GM12878 (cell line): Measurements from ENCODE around the gene ANAPC15.
"Not testable (repeated sequence)": the region's sequence is repeated elsewhere in the genome, so short reads cannot be mapped to it uniquely, and the experiment has no call there.

Experiments used
- ATF3 ChIP-seq: IDR thresholded peaks from 2 replicates; pipeline ENCODE4 v1.6.1; 2011; ENCODE audit warnings: low read depth, mild to moderate bottlenecking, low read length, moderate library complexity, borderline replicate concordance; ENCODE audit errors: extremely low read depth
- CTCF ChIP-seq, 3 experiments: IDR thresholded peaks in 2 of 3; conservative IDR thresholded peaks in 1 of 3; 2 replicates each; pipeline ENCODE4 v1.5.1; 2011; ENCODE audit warnings: low read depth in 3 of 3, low read length in 3 of 3, mild to moderate bottlenecking in 3 of 3, control low read depth in 2 of 3, moderate library complexity in 2 of 3, inconsistent platforms in 1 of 3, mixed read lengths in 1 of 3; ENCODE audit not compliant: control insufficient read depth in 2 of 3, insufficient read depth in 1 of 3; ENCODE audit errors: extremely low read depth in 1 of 3
- FOXK2 ChIP-seq: fragments of 450-650 bp; IDR thresholded peaks from 2 replicates; pipeline ENCODE4 v1.6.1; 2017; ENCODE audit warnings: mild to moderate bottlenecking, moderate library complexity
- JUND ChIP-seq: IDR thresholded peaks from 2 replicates; pipeline ENCODE4 v1.6.1; 2012; ENCODE audit warnings: low read depth, mild to moderate bottlenecking, low read length, improper control_type of control experiment, moderate library complexity
- MXI1 ChIP-seq: fragments of 150-350 bp; IDR thresholded peaks from 2 replicates; pipeline ENCODE4 v1.6.1; 2011; ENCODE audit warnings: low read depth, mild to moderate bottlenecking, inconsistent platforms, low read length, improper control_type of control experiment
- MYC ChIP-seq: IDR thresholded peaks from 2 replicates; pipeline ENCODE4 v1.6.1; 2011; ENCODE audit warnings: mild to moderate bottlenecking, low read length, moderate library complexity, inconsistent platforms; ENCODE audit not compliant: insufficient read depth, insufficient replicate concordance, insufficient read length, severe bottlenecking
- NFYB ChIP-seq: IDR thresholded peaks from 2 replicates; pipeline ENCODE4 v1.6.1; 2011; ENCODE audit warnings: low read depth, mild to moderate bottlenecking, low read length, improper control_type of control experiment, moderate library complexity; ENCODE audit not compliant: insufficient read depth
- POLR2A ChIP-seq: IDR thresholded peaks from 2 replicates; pipeline ENCODE4 v1.6.1; 2011; ENCODE audit warnings: low read depth, mild to moderate bottlenecking, low read length
- POLR2AphosphoS5 ChIP-seq: IDR thresholded peaks from 2 replicates; pipeline ENCODE4 v1.6.1; 2011; ENCODE audit warnings: mild to moderate bottlenecking, low read length, inconsistent platforms
- REST ChIP-seq: IDR thresholded peaks from 2 replicates; pipeline ENCODE4 v1.6.1; 2012; ENCODE audit warnings: mild to moderate bottlenecking, low read depth, low read length
- SIN3A ChIP-seq: IDR thresholded peaks from 2 replicates; pipeline ENCODE4 v1.6.1; 2012; ENCODE audit warnings: low read depth, low read length, improper control_type of control experiment
- STAT3 ChIP-seq: IDR thresholded peaks from 2 replicates; pipeline ENCODE4 v1.6.1; 2011; ENCODE audit warnings: low read depth, low read length, improper control_type of control experiment
- ZBTB11 ChIP-seq: fragments of 450-650 bp; formaldehyde crosslinking; IDR thresholded peaks from 2 replicates; pipeline ENCODE4 v1.5.0; 2022; ENCODE audit warnings: mild to moderate bottlenecking, missing genetic modification characterization

GRCh38 chr11:72135473-72135872 is 23.0 kb upstream of the ANAPC15 start, which contains the start of gene FOLR3:
- not testable (repeated sequence) for TF ChIP-seq ATF3; POLR2A; FOXK2; MXI1; REST; CTCF (IDR thresholded peaks at IDR 0.05 in 2 of 3, conservative IDR thresholded peaks at IDR 0.05 in 1 of 3; ENCODE audit: control insufficient read depth in 2 of 3, extremely low read depth in 1 of 3, insufficient read depth in 1 of 3, low read depth in 3 of 3, low read length in 3 of 3); STAT3; POLR2AphosphoS5; NFYB; SIN3A; JUND; ZBTB11 (CRISPR knock-in tag); MYC
